Measurements from ENCODE around the gene TNNI2.

The TNNI2 gene

GRCh38 chr11:1834779-1835670, 3.8 kb upstream of the TNNI2 start, which contains the start of gene SYT8:
Gene SYT8, plus strand, starts transcription at chr11:1834990. Its CDS starts 116 bp downstream, at chr11:1835106.
- no peak for DNase-seq

- no peak for DNase-seq
These were observed 3.1 kb upstream of the TNNI2 start for GRCh38 chr11:1835671-1836010.

- DNase-seq = no peak
These were observed 2.5 kb upstream of the TNNI2 start for GRCh38 chr11:1836011-1836945.

DNA sequence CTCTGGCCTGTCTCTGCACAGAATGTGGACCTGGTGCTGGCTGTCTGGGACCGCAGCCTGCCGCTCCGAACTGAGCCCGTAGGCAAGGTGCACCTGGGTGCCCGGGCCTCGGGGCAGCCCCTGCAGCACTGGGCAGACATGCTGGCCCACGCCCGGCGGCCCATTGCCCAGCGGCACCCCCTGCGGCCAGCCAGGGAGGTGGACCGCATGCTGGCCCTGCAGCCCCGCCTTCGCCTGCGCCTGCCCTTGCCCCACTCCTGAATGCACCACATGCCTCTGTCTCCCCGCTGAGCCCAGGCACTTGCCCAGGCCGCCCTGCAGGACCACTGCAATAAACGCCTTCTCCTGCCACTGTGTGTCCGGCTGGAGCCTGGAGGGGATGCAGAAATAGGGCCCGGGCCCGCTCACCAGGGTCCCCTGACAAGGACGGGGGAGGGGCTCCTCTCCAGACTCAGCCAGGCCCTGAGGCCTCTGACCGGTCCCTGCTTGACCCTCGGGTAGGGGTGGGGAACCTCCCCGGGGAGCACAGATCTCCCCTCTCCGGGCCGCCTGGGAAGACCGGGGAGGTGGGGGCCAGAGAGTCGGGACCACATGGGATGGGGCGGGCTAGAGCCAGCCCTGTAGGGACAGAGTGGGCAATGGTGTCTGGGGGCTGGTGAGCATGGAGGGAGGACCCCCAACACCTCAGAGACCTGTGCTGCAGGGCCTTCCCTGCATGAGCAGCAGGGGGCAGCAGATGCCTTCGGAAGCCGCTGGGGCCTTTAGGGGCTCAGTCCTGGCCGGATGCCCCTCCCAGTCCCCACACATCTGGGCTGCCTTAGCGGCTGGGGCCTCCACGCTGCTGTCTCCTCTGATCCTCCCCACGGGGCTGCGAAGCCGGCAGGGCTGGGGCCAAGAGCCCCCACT, 1.4 kb upstream of the TNNI2 start:
- DNase-seq = peak; percentile 72

GRCh38 chr11:1838077-1838425, 730 bp upstream of the TNNI2 start:
- DNase-seq = no peak

DNA sequence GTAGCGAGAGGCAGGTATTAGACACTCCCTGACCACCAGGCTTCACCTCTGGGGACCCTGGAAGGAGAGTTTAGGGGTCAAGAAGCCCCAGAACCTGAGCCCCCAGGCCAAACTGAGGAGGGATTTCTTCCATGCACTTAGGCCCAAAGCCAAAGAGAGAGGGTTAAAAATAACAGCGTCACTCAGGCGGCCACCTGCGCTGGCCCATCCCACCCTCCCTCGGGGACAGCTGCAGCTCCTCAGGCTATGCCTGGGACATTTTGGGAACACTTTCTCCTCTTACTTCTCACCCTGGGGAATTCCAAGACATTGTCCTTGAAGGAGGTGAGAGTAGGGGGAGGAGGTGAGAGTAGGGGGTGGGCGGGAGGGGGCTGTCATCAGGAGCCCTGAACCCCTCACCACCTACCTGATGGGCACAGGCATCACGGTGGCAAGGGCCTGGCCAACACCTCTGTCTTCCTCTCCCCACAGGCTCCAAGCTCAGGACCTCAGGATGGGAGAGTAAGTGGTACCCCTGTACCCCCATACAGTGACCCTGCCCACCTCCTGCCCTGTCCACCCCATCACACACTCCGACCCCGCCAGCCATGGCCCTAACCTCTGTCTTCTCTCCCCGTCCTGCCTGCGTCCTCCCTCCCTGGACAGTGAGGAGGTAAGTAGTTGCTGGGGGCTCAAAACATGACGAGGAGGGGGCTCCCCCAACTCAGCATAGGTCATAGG, 583 bp downstream of the TNNI2 start:
- DNase-seq = no peak

DNA sequence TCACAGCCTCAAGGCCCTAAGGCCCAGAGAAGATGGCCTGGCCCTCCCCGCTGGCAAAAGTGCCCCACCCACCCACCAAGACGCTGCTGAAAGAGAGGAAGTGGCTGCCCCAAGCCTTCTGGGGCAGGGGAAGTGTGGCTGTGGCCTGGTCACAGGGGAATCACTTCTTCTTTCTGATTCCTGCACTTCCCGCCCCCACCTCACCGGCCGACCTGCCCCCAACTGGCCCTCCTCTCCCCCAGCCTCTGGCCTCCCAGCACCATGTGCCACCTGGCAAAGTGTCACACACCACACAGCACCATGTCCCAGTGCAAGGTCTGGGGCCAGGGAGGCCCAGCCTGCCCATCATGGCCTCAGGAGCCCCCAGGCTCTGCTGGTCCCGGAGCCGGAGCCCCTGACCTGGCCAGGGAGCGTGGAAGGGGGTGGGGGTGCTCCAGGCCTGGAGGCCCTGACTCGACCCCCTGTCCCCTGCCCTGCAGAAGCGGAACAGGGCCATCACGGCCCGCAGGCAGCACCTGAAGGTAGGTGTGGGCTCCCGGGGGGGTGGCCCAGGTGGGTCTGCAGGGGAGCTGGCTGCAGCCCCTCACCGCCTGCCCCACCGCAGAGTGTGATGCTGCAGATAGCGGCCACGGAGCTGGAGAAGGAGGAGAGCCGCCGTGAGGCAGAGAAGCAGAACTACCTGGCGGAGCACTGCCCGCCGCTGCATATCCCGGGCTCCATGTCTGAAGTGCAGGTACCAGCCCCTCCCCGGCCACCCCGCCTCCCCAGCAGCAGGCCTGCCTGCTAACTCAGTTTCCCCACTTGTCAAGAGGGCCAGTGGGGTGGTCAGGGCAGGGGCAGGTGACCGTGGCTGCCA, 1.4 kb downstream of the TNNI2 start:
- DNase-seq = no peak

DNA sequence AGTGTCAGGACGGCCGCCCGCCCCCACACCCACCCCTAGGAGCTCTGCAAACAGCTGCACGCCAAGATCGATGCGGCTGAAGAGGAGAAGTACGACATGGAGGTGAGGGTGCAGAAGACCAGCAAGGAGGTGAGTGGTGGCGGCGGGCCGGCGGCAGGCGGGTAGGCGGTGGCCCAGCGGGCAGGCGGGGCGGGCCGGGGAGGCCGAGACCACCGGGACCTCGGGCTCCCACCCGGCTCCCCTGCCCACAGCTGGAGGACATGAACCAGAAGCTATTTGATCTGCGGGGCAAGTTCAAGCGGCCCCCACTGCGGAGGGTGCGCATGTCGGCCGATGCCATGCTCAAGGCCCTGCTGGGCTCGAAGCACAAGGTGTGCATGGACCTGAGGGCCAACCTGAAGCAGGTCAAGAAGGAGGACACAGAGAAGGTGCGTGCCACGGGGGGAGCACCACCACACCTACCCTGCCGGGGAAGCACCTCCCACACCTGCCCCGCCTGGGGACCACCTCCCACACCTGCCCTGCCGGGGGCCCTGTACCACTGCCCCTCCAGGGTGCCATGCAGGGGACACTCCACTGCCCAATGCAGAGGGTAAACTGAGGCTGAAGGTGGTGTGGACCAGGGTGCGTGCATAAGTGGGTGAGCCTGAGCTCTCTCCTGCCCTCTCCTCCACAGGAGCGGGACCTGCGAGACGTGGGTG, 2.1 kb downstream of the TNNI2 start:
- DNase-seq = no peak

- no peak for DNase-seq
These were observed 2.8 kb downstream of the TNNI2 start for GRCh38 chr11:1841511-1842148.

DNA sequence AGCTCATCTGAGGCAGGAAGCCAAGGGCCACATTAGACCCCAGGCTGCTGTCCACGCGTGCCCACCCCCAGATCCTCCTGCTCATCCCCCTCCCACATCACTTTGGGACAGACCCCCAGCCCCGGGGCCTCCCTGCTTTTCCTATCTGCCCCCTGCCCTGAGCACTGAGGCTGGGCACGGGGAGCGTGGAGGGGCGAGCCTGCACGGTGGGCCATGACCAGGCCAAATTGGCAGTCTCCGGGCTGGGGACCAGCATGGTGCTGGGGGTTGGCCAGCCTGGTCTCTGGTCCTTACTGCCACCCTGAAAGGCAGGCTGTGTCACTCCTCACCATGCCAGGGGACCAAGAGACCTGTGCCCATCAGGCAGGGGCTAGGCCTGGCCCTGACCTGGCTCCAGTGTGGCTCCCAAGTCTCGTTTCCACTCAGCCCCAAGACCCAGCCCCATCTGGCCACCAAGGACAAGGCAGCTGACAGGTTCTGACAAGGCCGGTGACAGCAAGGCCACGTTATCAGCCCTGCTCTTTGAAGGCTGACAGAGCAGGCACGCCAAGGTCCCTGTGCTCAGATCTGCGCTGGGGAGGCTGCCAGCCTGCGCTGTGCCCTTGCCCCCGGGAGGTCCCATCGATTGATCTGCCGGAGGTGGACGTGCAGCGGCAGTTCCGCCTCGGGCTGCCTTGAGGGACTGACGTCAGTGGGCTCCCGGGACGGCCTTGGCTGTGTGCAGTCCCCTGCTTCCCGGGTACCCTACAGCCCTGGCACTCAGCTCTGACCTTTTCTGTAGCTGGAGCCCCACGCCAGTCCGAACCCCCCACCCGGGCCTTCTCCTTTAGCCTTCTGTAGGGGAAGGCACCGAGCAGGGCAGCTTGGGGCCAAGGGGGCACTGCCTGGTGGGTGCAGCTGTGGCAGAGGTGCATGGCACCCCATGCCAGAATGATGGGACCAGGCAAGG, 3.6 kb downstream of the TNNI2 start:
- DNase-seq = no peak

DNA sequence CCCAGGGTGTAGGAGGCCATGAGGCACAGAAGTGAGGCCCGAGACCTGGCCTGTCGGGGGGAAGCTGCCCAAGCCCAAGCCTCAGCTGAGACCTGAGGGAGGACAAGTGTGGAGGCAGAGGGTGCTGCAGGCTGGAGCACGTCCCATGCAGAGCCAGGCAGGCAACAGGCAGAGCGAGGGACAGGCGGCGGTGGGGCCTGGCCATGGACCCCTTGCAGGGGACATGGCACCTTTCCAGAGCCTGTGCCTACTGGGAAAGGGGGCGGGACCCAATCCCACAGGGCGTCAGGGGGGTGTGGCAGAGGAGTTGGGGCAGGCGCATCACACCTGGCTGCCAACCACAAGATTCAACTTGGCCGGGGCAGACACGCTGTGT, 4.3 kb downstream of the TNNI2 start:
- no peak for DNase-seq

DNA sequence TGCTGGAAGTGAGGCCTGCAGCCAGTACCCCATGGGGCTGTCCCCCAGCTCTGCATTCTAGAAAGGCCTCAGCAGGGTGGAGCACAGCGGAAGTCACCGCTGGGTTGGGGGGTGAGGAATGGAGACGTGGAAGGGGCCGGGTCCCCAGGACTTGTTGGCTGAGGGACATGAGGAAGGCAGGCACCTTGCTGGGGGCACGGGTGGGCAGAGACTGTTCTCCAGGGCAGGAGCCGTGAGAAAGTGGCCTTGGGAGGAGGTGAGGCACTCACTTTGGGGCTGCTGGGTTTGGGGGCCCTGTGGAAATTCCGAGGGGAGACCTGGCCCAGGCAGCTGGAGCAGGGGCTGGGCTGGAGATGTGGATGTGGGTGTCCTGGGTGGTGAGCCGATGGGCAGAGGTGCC, 5.0 kb downstream of the TNNI2 start:
- DNase-seq = no peak

- peak; percentile 30 for DNase-seq
These were observed 5.7 kb downstream of the TNNI2 start for GRCh38 chr11:1844221-1845094.

- DNase-seq = no peak
These were observed 6.3 kb downstream of the TNNI2 start for GRCh38 chr11:1845095-1845429.

DNA sequence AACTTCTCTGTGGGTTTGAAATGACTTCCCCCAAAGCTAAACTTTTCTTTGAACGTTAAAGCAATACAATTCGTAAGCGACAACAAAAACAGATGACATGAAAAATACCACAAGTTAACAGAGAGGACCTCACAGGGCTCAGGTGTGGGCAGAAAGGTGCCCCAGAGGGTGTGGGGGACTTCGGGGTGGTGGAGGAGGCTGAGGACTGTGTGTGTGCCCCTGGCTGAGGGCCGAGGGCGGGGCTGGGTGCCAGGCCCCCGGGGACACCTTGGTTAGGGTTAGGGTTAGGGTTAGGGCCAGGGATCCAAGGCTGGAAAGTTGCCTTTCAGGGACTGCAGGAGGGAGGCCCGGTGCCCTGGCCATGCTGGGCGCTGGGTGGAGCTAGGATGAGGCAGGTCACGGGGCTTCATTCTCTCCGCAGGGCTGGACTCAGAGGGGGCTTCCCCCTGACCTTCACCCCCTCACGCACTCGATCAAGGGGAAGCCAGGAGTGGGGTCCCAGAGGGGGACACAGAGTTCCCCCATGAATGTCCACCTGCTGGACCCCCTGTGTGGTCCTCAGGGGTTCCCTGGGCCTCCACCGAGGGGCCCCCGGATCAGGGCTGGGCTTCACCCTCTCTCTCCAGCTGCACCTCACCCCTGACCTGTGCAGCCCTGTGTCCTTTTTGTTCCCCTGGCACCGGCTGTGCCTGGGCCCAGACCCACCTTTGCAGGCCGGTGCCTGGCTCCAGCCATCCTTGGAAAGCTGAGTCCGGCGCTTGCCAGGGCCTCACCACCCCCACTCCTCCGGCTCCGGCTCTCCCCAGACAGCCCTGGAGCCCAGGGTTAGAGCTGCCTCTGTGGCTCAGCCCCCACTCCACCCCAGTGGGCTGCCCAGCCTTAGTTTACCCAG, 7.0 kb downstream of the TNNI2 start:
- DNase-seq = no peak

DNA sequence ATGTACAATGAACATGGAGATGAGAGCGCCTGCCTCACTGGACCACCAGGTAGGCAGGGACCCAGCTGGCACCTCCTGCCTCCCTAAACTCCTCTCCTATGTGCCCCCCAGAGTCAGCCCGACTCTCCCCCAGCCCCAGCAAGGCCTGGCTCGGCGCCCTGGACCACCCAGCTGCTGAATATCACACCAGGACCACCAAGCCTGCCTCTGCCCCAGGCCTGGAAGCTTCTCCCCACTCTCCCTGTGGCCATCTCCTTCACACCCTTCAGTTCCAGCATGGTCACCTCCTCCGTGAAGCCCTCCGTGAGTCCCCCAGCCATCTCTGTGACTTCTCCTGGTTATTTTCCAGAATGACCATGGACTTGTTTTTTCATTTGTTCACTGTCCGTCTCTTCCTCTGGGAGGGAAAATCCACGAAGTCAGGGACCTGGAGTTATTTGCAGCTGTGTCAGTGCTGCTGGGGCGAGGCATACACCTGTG, 7.7 kb downstream of the TNNI2 start:
- DNase-seq = no peak

Data from activated T-cell treated with anti-CD3 and anti-CD28 coated beads for 4 hours (primary cell).